ENCODE results near the gene MAP3K4.

DNA sequence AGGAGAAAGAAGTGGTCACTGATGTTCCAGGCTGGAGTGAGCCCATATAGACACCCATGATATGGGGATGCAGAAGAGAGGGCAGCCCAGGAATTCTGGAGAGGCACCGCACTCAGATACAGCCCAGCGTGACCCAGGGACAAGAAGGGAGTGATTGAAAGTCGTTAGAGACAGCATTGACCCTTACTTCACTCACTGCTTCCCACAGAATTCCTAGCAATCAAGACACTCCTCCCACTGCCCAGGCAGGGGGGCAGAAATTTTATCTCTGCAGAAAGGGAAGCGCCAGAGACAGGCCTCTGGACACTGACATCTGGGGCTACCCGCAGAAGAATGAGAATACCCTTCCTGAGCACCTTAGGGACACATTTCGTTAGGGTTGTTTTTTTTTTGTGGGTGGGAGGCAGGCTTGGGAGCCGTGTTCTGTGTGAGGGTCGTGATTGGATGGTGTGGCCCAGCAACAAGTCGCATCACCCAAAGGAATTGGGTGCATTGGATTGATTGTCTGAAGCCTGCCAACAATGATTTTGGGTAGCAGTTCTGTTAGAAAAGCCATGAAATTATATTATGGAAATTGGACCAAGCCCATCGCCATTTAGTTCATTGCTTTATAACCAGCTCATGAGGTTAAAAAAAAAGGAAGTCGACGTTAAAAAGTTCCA, 45.9 kb upstream of the MAP3K4 start:
- no peak for TF ChIP-seq CTCF (IDR thresholded peaks at IDR 0.05; ENCODE audit: poor library complexity, severe bottlenecking)
- no peak for TF ChIP-seq SMC3 (conservative IDR thresholded peaks at IDR 0.05; ENCODE audit: poor library complexity)
- no peak for TF ChIP-seq RAD21 (conservative IDR thresholded peaks at IDR 0.05)
- TF ChIP-seq EZH2 (IDR thresholded peaks at IDR 0.05; ENCODE audit: borderline replicate concordance, insufficient read depth, low read length, poor library complexity, severe bottlenecking), result no peak
